SK-N-SH (cell line): Measurements from ENCODE around the gene SGTA. TPM values are rescaled to one million over a fixed set of nuclear protein-coding genes. Genes with fewer than 3 reads are reported as not detected.

Source experiments
- CTCF ChIA-PET: fragments of 300-600, 350-600 bp; formaldehyde crosslinking; extraction: SDS; loops from one replicate; lab custom pipeline; 2021; lab: Yijun Ruan, JAX
- POLR2A ChIA-PET: fragments of 350-600 bp; sonication (Branson Sonifier 250); formaldehyde crosslinking; extraction: SDS; loops from one replicate; lab custom pipeline; 2020; ENCODE audit warnings: antibody characterized with exemption, inconsistent platforms; lab: Yijun Ruan, JAX
- DNase-seq: peaks from one replicate; pipeline ENCODE4 v3.0.0; 2012
- H2AFZ ChIP-seq: fragments of 200-600 bp; sonication (generic); 2 replicates; pipeline ENCODE4 v1.8.1; 2016; ENCODE audit warnings: antibody characterized with exemption, mild to moderate bottlenecking, low read depth
- H3F3A ChIP-seq: fragments of 200-600 bp; sonication (generic); replicated peaks from 2 replicates; pipeline ENCODE3; 2016; ENCODE audit warnings: antibody characterized with exemption, mild to moderate bottlenecking; ENCODE audit not compliant: insufficient read depth
- H3K27ac ChIP-seq, 2 experiments: fragments of 200-500 bp in 1 of 2; fragments of 200-600 bp in 1 of 2; sonication (Bioruptor generic) in 1 of 2; sonication (generic), shearing (Covaris generic) in 1 of 2; 2 replicates each; pipeline versions ENCODE4 v1.5.1 to v1.6.1; 2014 to 2016; ENCODE audit warnings: low read depth in 2 of 2, inconsistent platforms in 1 of 2, low read length in 1 of 2, mild to moderate bottlenecking in 1 of 2, mixed read lengths in 1 of 2
- H3K27me3 ChIP-seq: fragments of 200-600 bp; sonication (generic), shearing (Covaris generic); 2 replicates; pipeline ENCODE4 v1.6.1; 2016; ENCODE audit warnings: mixed run types; ENCODE audit not compliant: insufficient read depth
- H3K36me3 ChIP-seq, 2 experiments: fragments of 200-500 bp in 1 of 2; fragments of 200-600 bp in 1 of 2; sonication (Bioruptor generic) in 1 of 2; sonication (generic) in 1 of 2; replicated peaks in 1 of 2; 2 replicates each; pipeline versions ENCODE3 to v1.5.1; 2014 to 2016; ENCODE audit warnings: low read length in 1 of 2, mild to moderate bottlenecking in 1 of 2; ENCODE audit not compliant: insufficient read depth in 2 of 2, control insufficient read depth in 1 of 2
- H3K4me1 ChIP-seq, 2 experiments: fragments of 200-500 bp in 1 of 2; fragments of 200-600 bp in 1 of 2; sonication (Bioruptor generic) in 1 of 2; sonication (generic), shearing (Covaris generic) in 1 of 2; 2 replicates each; pipeline versions ENCODE4 v1.5.1 to v1.6.1; 2014 to 2016; ENCODE audit warnings: low read depth in 1 of 2, low read length in 1 of 2, mixed run types in 1 of 2; ENCODE audit not compliant: insufficient read depth in 2 of 2, control insufficient read depth in 1 of 2
- H3K4me2 ChIP-seq: fragments of 200-600 bp; sonication (generic), shearing (Covaris generic); 2 replicates; pipeline ENCODE4 v1.6.1; 2017; ENCODE audit warnings: mixed run types
- H3K4me3 ChIP-seq, 2 experiments: fragments of 200-500 bp in 1 of 2; fragments of 200-600 bp in 1 of 2; sonication (Bioruptor generic) in 1 of 2; sonication (generic), shearing (Covaris generic) in 1 of 2; 2 replicates each; pipeline versions ENCODE4 v1.5.1 to v1.8.1; 2014 to 2016; ENCODE audit warnings: low read depth in 2 of 2, inconsistent platforms in 1 of 2, low read length in 1 of 2, mild to moderate bottlenecking in 1 of 2, mixed read lengths in 1 of 2, moderate library complexity in 1 of 2
- H3K79me2 ChIP-seq: fragments of 200-600 bp; sonication (generic); 2 replicates; pipeline ENCODE4 v1.8.1; 2017; ENCODE audit warnings: mild to moderate bottlenecking; ENCODE audit not compliant: insufficient read depth
- H3K9ac ChIP-seq: fragments of 200-600 bp; sonication (generic); 2 replicates; pipeline ENCODE4 v1.6.1; 2017; ENCODE audit warnings: mixed run types
- H3K9me2 ChIP-seq: fragments of 200-600 bp; sonication (generic); 2 replicates; pipeline ENCODE4 v1.6.1; 2017; ENCODE audit warnings: mixed run types
- H3K9me3 ChIP-seq: fragments of 200-600 bp; sonication (generic); 2 replicates; pipeline ENCODE4 v1.6.1; 2017; ENCODE audit warnings: mixed run types, mild to moderate bottlenecking, moderate library complexity
- H4K20me1 ChIP-seq: fragments of 200-600 bp; sonication (generic); 2 replicates; pipeline ENCODE4 v1.6.1; 2017; ENCODE audit warnings: mild to moderate bottlenecking, mixed run types; ENCODE audit not compliant: insufficient read depth
- CHD2 ChIP-seq: fragments of 150-350 bp; IDR thresholded peaks from 2 replicates; pipeline ENCODE4 v1.6.1; 2018; ENCODE audit warnings: low read length; ENCODE audit not compliant: partially characterized antibody
- ELF1 ChIP-seq: IDR thresholded peaks from 2 replicates; pipeline ENCODE4 v1.4.0; 2012
- EP300 ChIP-seq, 2 experiments: IDR thresholded peaks; 2 replicates each; pipeline versions ENCODE4 v1.4.0 to v1.6.1; 2012; ENCODE audit warnings: borderline replicate concordance in 1 of 2, low read depth in 1 of 2, low read length in 1 of 2
- EZH2phosphoT487 ChIP-seq: fragments of 200-600 bp; sonication (generic); IDR thresholded peaks from 2 replicates; pipeline ENCODE4 v1.6.1; 2017; ENCODE audit warnings: low read depth, mixed run types, mild to moderate bottlenecking, antibody characterized with exemption, moderate library complexity, borderline replicate concordance
- FOSL2 ChIP-seq: IDR thresholded peaks from 2 replicates; pipeline ENCODE4 v1.4.0; 2012; ENCODE audit warnings: low read depth, mild to moderate bottlenecking, moderate library complexity, borderline replicate concordance
- FOXJ3 ChIP-seq: sonication (generic); formaldehyde crosslinking; IDR thresholded peaks from 2 replicates; pipeline ENCODE4 v1.5.1; 2020; ENCODE audit warnings: mild to moderate bottlenecking, missing genetic modification reagents
- FOXM1 ChIP-seq: IDR thresholded peaks from 2 replicates; pipeline ENCODE4 v1.4.0; 2012; ENCODE audit warnings: low read depth, mild to moderate bottlenecking
- GABPA ChIP-seq: IDR thresholded peaks from 2 replicates; pipeline ENCODE4 v1.4.0; 2012; ENCODE audit warnings: low read depth, mild to moderate bottlenecking
- GATA2 ChIP-seq: sonication (generic); formaldehyde crosslinking; IDR thresholded peaks from 2 replicates; pipeline ENCODE4 v1.5.0; 2020; ENCODE audit warnings: mild to moderate bottlenecking, missing genetic modification reagents
- JUND ChIP-seq: IDR thresholded peaks from 2 replicates; pipeline ENCODE4 v1.4.0; 2012
- MEF2A ChIP-seq: IDR thresholded peaks from 2 replicates; pipeline ENCODE4 v1.4.0; 2012; ENCODE audit warnings: low read depth, borderline replicate concordance
- MXI1 ChIP-seq: IDR thresholded peaks from 2 replicates; pipeline ENCODE4 v1.6.1; 2012; ENCODE audit warnings: mild to moderate bottlenecking, low read depth, low read length, improper control_type of control experiment
- NFIC ChIP-seq: IDR thresholded peaks from 2 replicates; pipeline ENCODE4 v1.4.0; 2012; ENCODE audit warnings: borderline replicate concordance
- POLR2AphosphoS5 ChIP-seq: IDR thresholded peaks from 2 replicates; pipeline ENCODE4 v1.6.1; 2012; ENCODE audit warnings: low read depth, low read length
- RAD21 ChIP-seq: IDR thresholded peaks from 2 replicates; pipeline ENCODE4 v1.6.1; 2012; ENCODE audit warnings: mild to moderate bottlenecking, low read length
- RCOR1 ChIP-seq: fragments of 150-350 bp; IDR thresholded peaks from 2 replicates; pipeline ENCODE4 v1.6.1; 2017; ENCODE audit warnings: antibody characterized with exemption, low read length
- RFX5 ChIP-seq: IDR thresholded peaks from 2 replicates; pipeline ENCODE4 v1.6.1; 2012; ENCODE audit warnings: mild to moderate bottlenecking, improper control_type of control experiment, low read length
- RXRA ChIP-seq: IDR thresholded peaks from 2 replicates; pipeline ENCODE4 v1.4.0; 2012; ENCODE audit warnings: low read depth, mild to moderate bottlenecking, borderline replicate concordance
- SMC3 ChIP-seq: IDR thresholded peaks from 2 replicates; pipeline ENCODE4 v1.6.1; 2012; ENCODE audit warnings: low read depth, low read length, improper control_type of control experiment
- TAF1 ChIP-seq: IDR thresholded peaks from 2 replicates; pipeline ENCODE4 v1.6.1; 2012; ENCODE audit warnings: low read depth, mild to moderate bottlenecking, low read length, moderate library complexity, borderline replicate concordance
- TCF12 ChIP-seq: IDR thresholded peaks from 2 replicates; pipeline ENCODE4 v1.4.0; 2012
- TEAD4 ChIP-seq: IDR thresholded peaks from 2 replicates; pipeline ENCODE4 v1.4.0; 2012; ENCODE audit warnings: mild to moderate bottlenecking, borderline replicate concordance; ENCODE audit not compliant: insufficient read depth
- YY1 ChIP-seq: IDR thresholded peaks from 2 replicates; pipeline ENCODE4 v1.4.0; 2012; ENCODE audit warnings: low read depth, mild to moderate bottlenecking
- WGBS: methylation state at CpG from one replicate; pipeline ENCODE4 v1.1.6; 2017; ENCODE audit warnings: low lambda C conversion rate; 5-methylcytosine and 5-hydroxymethylcytosine counted together
- polyA plus RNA-seq, 3 experiments: library from polyadenylated mRNA; depleted of rRNA; stranded (reverse); fragments of >200 nt; gene quantifications; 2 replicates each; pipeline ENCODE4 v1.2.3, GENCODE V29; 2012
- TF ChIP-seq, protein P1 (sequence below): fragments of 200-600 bp; sonication (generic); IDR thresholded peaks from 2 replicates; pipeline ENCODE4 v1.6.1; 2017; ENCODE audit warnings: antibody characterized with exemption, mild to moderate bottlenecking, moderate library complexity
- TF ChIP-seq, protein P2 (sequence below): IDR thresholded peaks from 2 replicates; pipeline ENCODE4; 2012
- TF ChIP-seq, protein P3 (sequence below): fragments of 150-350 bp; IDR thresholded peaks from 2 replicates; pipeline ENCODE4 v1.6.1; 2017; ENCODE audit warnings: antibody characterized with exemption, low read length, low read depth, borderline replicate concordance
- TF ChIP-seq, protein P4 (sequence below): IDR thresholded peaks from 2 replicates; pipeline ENCODE4 v1.6.1; 2012; ENCODE audit warnings: mild to moderate bottlenecking, low read depth, low read length, moderate library complexity

The SGTA gene
- polyA plus RNA-seq, 1 of the 3 experiments (the other 2 are of a cell fraction) = 78.4 TPM

DNA sequence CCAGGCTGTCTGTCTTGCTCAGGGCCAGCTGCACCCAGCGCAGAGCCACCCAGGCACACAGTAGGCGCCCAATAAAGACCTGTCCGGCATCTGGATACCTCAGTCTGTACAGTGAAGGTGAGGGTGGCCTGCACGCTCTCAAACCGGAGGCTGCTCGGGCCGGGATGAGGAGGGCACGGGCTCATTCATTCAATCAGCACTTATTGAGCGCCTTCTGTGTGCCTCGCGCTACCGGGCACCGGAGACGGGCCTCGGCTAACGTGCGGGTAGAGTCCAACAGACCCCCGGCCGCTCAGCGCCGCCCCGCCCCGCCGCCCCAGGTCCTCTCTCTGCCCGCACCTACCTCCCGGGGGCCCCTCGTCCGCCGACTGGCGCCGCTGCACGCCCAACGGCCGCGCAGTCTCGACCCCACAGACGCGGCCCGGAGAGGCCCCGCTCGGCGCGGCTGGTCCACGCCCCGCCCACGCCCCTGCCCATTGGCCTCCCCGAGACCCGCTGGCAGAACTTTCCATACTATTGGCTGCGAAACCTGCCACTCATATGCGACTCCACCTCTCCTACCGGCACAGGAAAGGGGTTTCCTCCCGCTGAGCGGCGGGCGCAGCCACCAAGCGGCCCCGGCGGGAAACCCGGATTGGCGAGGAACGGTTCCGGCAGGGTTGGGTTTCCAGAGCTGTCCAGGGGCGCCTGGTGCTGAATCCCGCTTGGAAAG, 43.3 kb downstream of the SGTA start, which contains the start of gene SLC39A3:
SLC39A3 (minus strand) TSS at position 416 of the 712 bp plus-strand sequence. CDS start 2,760 bp downstream, outside the sequence.
- Histone ChIP-seq H3K36me3 (peaks cover 2 to 22% of the 10 kb centered on the region in 2 experiments), H3K4me3 (peak within 1 kb of the TSS; percentile 84 to 94), H3K4me2 (peak within 1 kb of the TSS; percentile 85), H3F3A (no peaks in the 10 kb centered on the region), H3K9me2 (no peaks in the 10 kb centered on the region), H3K4me1 (peaks cover 0 to 5% of the 10 kb centered on the region in 2 experiments; a peak in 1 of 4 replicates), H3K27me3 (peaks cover 1% of the 10 kb centered on the region; the same call in 1 of the 2 replicates), H3K9me3 (no peaks in the 10 kb centered on the region), H3K27ac (no peak within 1 kb of the TSS; a peak in 1 of 4 replicates), H2AFZ (peak within 1 kb of the TSS; percentile 86), H3K9ac (peak within 1 kb of the TSS; percentile 71), H4K20me1 (no peaks in the 10 kb centered on the region), H3K79me2 (peaks cover 15% of the 10 kb centered on the region)
- peak; percentile 100 for DNase-seq
- ChIA-PET POLR2A (interaction anchor here (0.7 to 1.4 kb wide), 2 partner anchors 12 to 49 kb away, joined by 3 to 7 read pairs; no protein-coding TSS in a partner anchor), CTCF (interaction anchor here (0.6 to 3.9 kb wide), 9 partner anchors 9 to 884 kb away, joined by 3 to 23 read pairs (median 3); partner anchors contain the start of genes LMNB2 and ZNF554)
- 6% methylated on average over 12 of the region's 64 CpGs for WGBS
- peak; percentile 36; the same call in 1 of the 2 replicates for TF ChIP-seq TCF12
- 0 out of 2 replicates have a peak, but pooled peaks have one; percentile 11 for TF ChIP-seq TEAD4
- TF ChIP-seq TAF1 = peak; percentile 54
- no peak for TF ChIP-seq RXRA
- TF ChIP-seq MEF2A = peak; percentile 20; the same call in 1 of the 2 replicates
- TF ChIP-seq RCOR1 = peak; percentile 75
- peak; percentile 67 for TF ChIP-seq ELF1
- no peak for TF ChIP-seq GATA2
- TF ChIP-seq FOXJ3 (CRISPR knock-in tag) = no peak
- no peak for TF ChIP-seq RAD21
- TF ChIP-seq YY1 = peak; percentile 55
- TF ChIP-seq FOXM1 = 0 out of 2 replicates have a peak, but pooled peaks have one; percentile 37
- TF ChIP-seq, protein P1, sequence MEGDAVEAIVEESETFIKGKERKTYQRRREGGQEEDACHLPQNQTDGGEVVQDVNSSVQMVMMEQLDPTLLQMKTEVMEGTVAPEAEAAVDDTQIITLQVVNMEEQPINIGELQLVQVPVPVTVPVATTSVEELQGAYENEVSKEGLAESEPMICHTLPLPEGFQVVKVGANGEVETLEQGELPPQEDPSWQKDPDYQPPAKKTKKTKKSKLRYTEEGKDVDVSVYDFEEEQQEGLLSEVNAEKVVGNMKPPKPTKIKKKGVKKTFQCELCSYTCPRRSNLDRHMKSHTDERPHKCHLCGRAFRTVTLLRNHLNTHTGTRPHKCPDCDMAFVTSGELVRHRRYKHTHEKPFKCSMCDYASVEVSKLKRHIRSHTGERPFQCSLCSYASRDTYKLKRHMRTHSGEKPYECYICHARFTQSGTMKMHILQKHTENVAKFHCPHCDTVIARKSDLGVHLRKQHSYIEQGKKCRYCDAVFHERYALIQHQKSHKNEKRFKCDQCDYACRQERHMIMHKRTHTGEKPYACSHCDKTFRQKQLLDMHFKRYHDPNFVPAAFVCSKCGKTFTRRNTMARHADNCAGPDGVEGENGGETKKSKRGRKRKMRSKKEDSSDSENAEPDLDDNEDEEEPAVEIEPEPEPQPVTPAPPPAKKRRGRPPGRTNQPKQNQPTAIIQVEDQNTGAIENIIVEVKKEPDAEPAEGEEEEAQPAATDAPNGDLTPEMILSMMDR = no peak
- TF ChIP-seq, protein P2, sequence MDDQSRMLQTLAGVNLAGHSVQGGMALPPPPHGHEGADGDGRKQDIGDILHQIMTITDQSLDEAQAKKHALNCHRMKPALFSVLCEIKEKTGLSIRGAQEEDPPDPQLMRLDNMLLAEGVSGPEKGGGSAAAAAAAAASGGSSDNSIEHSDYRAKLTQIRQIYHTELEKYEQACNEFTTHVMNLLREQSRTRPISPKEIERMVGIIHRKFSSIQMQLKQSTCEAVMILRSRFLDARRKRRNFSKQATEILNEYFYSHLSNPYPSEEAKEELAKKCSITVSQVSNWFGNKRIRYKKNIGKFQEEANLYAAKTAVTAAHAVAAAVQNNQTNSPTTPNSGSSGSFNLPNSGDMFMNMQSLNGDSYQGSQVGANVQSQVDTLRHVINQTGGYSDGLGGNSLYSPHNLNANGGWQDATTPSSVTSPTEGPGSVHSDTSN = peak; percentile 100
- peak; percentile 67; the same call in 1 of the 2 replicates for TF ChIP-seq MXI1
- TF ChIP-seq, protein P3, sequence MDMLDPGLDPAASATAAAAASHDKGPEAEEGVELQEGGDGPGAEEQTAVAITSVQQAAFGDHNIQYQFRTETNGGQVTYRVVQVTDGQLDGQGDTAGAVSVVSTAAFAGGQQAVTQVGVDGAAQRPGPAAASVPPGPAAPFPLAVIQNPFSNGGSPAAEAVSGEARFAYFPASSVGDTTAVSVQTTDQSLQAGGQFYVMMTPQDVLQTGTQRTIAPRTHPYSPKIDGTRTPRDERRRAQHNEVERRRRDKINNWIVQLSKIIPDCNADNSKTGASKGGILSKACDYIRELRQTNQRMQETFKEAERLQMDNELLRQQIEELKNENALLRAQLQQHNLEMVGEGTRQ = no peak
- TF ChIP-seq CHD2 = peak; percentile 87
- TF ChIP-seq SMC3 = no peak
- peak; percentile 34; the same call in 1 of the 2 replicates for TF ChIP-seq POLR2AphosphoS5
- TF ChIP-seq NFIC = no peak; the same call in 1 of the 2 replicates
- no peak for TF ChIP-seq EP300 (IDR thresholded peaks at IDR 0.05; ENCODE audit: borderline replicate concordance in 1 of 2, low read depth in 1 of 2, low read length in 1 of 2)
- TF ChIP-seq, protein P4, sequence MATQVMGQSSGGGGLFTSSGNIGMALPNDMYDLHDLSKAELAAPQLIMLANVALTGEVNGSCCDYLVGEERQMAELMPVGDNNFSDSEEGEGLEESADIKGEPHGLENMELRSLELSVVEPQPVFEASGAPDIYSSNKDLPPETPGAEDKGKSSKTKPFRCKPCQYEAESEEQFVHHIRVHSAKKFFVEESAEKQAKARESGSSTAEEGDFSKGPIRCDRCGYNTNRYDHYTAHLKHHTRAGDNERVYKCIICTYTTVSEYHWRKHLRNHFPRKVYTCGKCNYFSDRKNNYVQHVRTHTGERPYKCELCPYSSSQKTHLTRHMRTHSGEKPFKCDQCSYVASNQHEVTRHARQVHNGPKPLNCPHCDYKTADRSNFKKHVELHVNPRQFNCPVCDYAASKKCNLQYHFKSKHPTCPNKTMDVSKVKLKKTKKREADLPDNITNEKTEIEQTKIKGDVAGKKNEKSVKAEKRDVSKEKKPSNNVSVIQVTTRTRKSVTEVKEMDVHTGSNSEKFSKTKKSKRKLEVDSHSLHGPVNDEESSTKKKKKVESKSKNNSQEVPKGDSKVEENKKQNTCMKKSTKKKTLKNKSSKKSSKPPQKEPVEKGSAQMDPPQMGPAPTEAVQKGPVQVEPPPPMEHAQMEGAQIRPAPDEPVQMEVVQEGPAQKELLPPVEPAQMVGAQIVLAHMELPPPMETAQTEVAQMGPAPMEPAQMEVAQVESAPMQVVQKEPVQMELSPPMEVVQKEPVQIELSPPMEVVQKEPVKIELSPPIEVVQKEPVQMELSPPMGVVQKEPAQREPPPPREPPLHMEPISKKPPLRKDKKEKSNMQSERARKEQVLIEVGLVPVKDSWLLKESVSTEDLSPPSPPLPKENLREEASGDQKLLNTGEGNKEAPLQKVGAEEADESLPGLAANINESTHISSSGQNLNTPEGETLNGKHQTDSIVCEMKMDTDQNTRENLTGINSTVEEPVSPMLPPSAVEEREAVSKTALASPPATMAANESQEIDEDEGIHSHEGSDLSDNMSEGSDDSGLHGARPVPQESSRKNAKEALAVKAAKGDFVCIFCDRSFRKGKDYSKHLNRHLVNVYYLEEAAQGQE = peak; percentile 100
- TF ChIP-seq EZH2phosphoT487 = no peak
- TF ChIP-seq RFX5 = peak; percentile 19; the same call in 1 of the 2 replicates
- no peak for TF ChIP-seq FOSL2
- no peak for TF ChIP-seq JUND
- peak; percentile 91 for TF ChIP-seq GABPA
